ENCODE data around the gene SERPING1.

The SERPING1 gene

GRCh38 chr11:57566005-57566904, 31.2 kb upstream of the SERPING1 start:
- Histone ChIP-seq H3K4me2 (peak overlapping the region; percentile 88 to 100 (median 97)), H3K36me3 (peaks cover 0 to 17% (median 0%) of the 10 kb centered on the region in 11 experiments; a peak in 5 of 22 replicates), H3K4me3 (peak overlapping the region; percentile 75 to 95 (median 84))

GRCh38 chr11:57566905-57567514, 30.5 kb upstream of the SERPING1 start:
- Histone ChIP-seq H3K4me2 (peak overlapping the region; percentile 88 to 100 (median 97)), H3K4me3 (peak overlapping the region; percentile 75 to 95 (median 84)), H3K27ac (peak overlapping the region; percentile 2 to 89 (median 82); a peak in 20 of 22 replicates), H3K36me3 (peaks cover 0 to 12% (median 0%) of the 10 kb centered on the region in 11 experiments; a peak in 5 of 22 replicates), H3K9me3 (replicated peaks in 1 of 11) (no peaks in the 10 kb centered on the region), H3K27me3 (no peaks in the 10 kb centered on the region), H4K20me1 (peaks cover 0 to 8% (median 5%) of the 10 kb centered on the region in 11 experiments; a peak in 7 of 22 replicates), H3K9ac (peak overlapping the region; percentile 71 to 91 (median 84)), H3K4me1 (peaks cover 46 to 56% (median 49%) of the 10 kb centered on the region in 10 experiments)
- TF ChIP-seq Cebpa-rat (IDR thresholded peaks at IDR 0.05) = no peak

More at GRCh38 chr11:57566005-57566904, 31.2 kb upstream of the SERPING1 start:
- H3K9me3 ChIP-seq (replicated peaks in 1 of 11) = no peaks in the 10 kb centered on the region
- peaks cover 38 to 48% (median 41%) of the 10 kb centered on the region in 10 experiments for H3K4me1 ChIP-seq
- H3K9ac ChIP-seq = peak overlapping the region; percentile 63 to 91 (median 84); a peak in 21 of 22 replicates
- peak overlapping the region; percentile 61 to 89 (median 81) for H3K27ac ChIP-seq
- TF ChIP-seq Cebpa-rat (IDR thresholded peaks at IDR 0.05) = no peak
- H4K20me1 ChIP-seq = peaks cover 0 to 16% (median 7%) of the 10 kb centered on the region in 11 experiments; a peak in 7 of 22 replicates
- no peaks in the 10 kb centered on the region for H3K27me3 ChIP-seq

- H3K4me3 ChIP-seq = peak within 1 kb of the TSS; percentile 75 to 95 (median 84)
- peaks cover 0 to 1% (median 0%) of the 10 kb centered on the region in 11 experiments; a peak in 2 of 22 replicates for H4K20me1 ChIP-seq
- H3K27me3 ChIP-seq = no peaks in the 10 kb centered on the region
- H3K36me3 ChIP-seq = peaks cover 0 to 5% (median 0%) of the 10 kb centered on the region in 11 experiments; a peak in 2 of 22 replicates
- H3K9ac ChIP-seq = peak within 1 kb of the TSS; percentile 71 to 91 (median 84)
- peaks cover 51 to 63% (median 55%) of the 10 kb centered on the region in 10 experiments for H3K4me1 ChIP-seq
- H3K9me3 ChIP-seq (replicated peaks in 1 of 11) = no peaks in the 10 kb centered on the region
- H3K4me2 ChIP-seq = peak within 1 kb of the TSS; percentile 88 to 100 (median 97)
- no peak for TF ChIP-seq Cebpa-rat (IDR thresholded peaks at IDR 0.05)
- peak within 1 kb of the TSS; percentile 64 to 89 (median 82) for H3K27ac ChIP-seq
Measured at GRCh38 chr11:57567515-57568329, 29.8 kb upstream of the SERPING1 start, which contains the start of gene UBE2L6. Gene UBE2L6 (minus strand): TSS chr11:57567672. CDS start chr11:57567611, 61 bp downstream.

GRCh38 chr11:57568330-57568766, 29.1 kb upstream of the SERPING1 start:
- Histone ChIP-seq H3K4me3 (peak overlapping the region; percentile 75 to 95 (median 84)), H3K4me2 (peak overlapping the region; percentile 71 to 99 (median 88)), H4K20me1 (no peaks in the 10 kb centered on the region), H3K9ac (peak overlapping the region; percentile 71 to 91 (median 84); a peak in 21 of 22 replicates), H3K27me3 (no peaks in the 10 kb centered on the region), H3K27ac (peak overlapping the region in 9 of 11 experiments; percentile 64 to 89 (median 82); a peak in 16 of 22 replicates), H3K36me3 (no peaks in the 10 kb centered on the region), H3K4me1 (peaks cover 51 to 64% (median 58%) of the 10 kb centered on the region in 10 experiments), H3K9me3 (replicated peaks in 1 of 11) (no peaks in the 10 kb centered on the region)
- no peak for TF ChIP-seq Cebpa-rat (IDR thresholded peaks at IDR 0.05)

- H3K4me1 ChIP-seq = peaks cover 30 to 49% (median 40%) of the 10 kb centered on the region in 10 experiments
- peak overlapping the region in 8 of 11 experiments; percentile 2 to 55 (median 44); a peak in 10 of 22 replicates for H3K27ac ChIP-seq
- peak overlapping the region; percentile 53 to 79 (median 64) for H3K4me2 ChIP-seq
Measured at GRCh38 chr11:57571606-57572005, 25.9 kb upstream of the SERPING1 start.

GRCh38 chr11:57574061-57574460, 23.4 kb upstream of the SERPING1 start:
- no peak for TF ChIP-seq Cebpa-rat (IDR thresholded peaks at IDR 0.05)
- no peak overlapping the region for H3K4me3 ChIP-seq
- no peak overlapping the region for H3K9ac ChIP-seq
- no peaks in the 10 kb centered on the region for H4K20me1 ChIP-seq
- H3K27ac ChIP-seq = no peak overlapping the region
- H3K9me3 ChIP-seq (replicated peaks in 1 of 11) = no peaks in the 10 kb centered on the region
- peaks cover 21 to 34% (median 29%) of the 10 kb centered on the region in 10 experiments for H3K4me1 ChIP-seq
- no peaks in the 10 kb centered on the region for H3K27me3 ChIP-seq
- no peaks in the 10 kb centered on the region for H3K36me3 ChIP-seq
- H3K4me2 ChIP-seq = no peak overlapping the region

More at GRCh38 chr11:57571606-57572005, 25.9 kb upstream of the SERPING1 start:
- no peaks in the 10 kb centered on the region for H3K27me3 ChIP-seq
- H3K4me3 ChIP-seq = no peak overlapping the region
- no peaks in the 10 kb centered on the region for H3K36me3 ChIP-seq
- TF ChIP-seq Cebpa-rat (IDR thresholded peaks at IDR 0.05) = no peak
- H3K9ac ChIP-seq = peak overlapping the region in 1 of 11 experiments; percentile 38; a peak in 2 of 22 replicates
- no peaks in the 10 kb centered on the region for H3K9me3 ChIP-seq (replicated peaks in 1 of 11)
- no peaks in the 10 kb centered on the region for H4K20me1 ChIP-seq

- Histone ChIP-seq H3K27ac (peak overlapping the region in 6 of 11 experiments; percentile 2 to 49 (median 35); a peak in 8 of 22 replicates), H3K4me3 (no peak overlapping the region), H3K36me3 (0 out of 22 replicates have a peak, but pooled peaks cover 0 to 5% (median 0%) of the 10 kb centered on the region in 11 experiments), H3K9ac (peak overlapping the region in 2 of 11 experiments; percentile 15 to 16; a peak in 1 of 22 replicates), H3K4me1 (peaks cover 31 to 47% (median 39%) of the 10 kb centered on the region in 10 experiments), H3K27me3 (no peaks in the 10 kb centered on the region), H3K4me2 (peak overlapping the region in 10 of 11 experiments; percentile 42 to 86 (median 71); a peak in 18 of 22 replicates), H3K9me3 (replicated peaks in 1 of 11) (peaks cover 5 to 27% (median 16%) of the 10 kb centered on the region in 11 experiments; a peak in 20 of 22 replicates), H4K20me1 (no peaks in the 10 kb centered on the region)
- no peak for TF ChIP-seq Cebpa-rat (IDR thresholded peaks at IDR 0.05)
Measured at GRCh38 chr11:57584341-57584740, 13.1 kb upstream of the SERPING1 start.

Measured in BLaER1 treated with 17β-estradiol and CSF1 and Interleukin-3, amounts not matched to agents 10 nM and 100 nM (cell line).